NCI-H526 treated with DMSO at 0.1 percent for 48 hours (cell line): ENCODE measurements around the gene VHLL.

ENCODE experiments used
- DNase-seq: peaks from one replicate; lab custom pipeline; 2025; lab: John Stamatoyannopoulos, UW

VHLL gene

DNA sequence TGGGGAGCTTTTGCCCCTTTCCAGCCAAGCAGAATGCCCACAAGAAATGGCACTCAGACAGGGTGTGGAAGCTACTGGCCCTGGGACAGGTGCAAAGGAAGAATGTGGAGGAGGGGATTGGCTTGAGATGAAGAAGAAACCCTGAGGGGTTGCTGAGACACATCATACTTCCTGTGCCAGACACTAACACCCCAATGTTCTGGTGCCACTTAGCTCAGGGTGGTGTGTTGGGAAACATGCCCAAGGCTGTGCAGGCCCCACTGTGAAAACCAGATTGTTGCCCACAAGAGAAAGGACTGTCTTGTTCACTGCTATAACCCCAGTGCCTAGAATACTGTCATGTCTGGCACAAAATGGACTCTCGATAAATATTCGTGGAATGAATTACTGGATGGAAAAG, 41.4 kb downstream of the VHLL start:
- no peak for DNase-seq

DNA sequence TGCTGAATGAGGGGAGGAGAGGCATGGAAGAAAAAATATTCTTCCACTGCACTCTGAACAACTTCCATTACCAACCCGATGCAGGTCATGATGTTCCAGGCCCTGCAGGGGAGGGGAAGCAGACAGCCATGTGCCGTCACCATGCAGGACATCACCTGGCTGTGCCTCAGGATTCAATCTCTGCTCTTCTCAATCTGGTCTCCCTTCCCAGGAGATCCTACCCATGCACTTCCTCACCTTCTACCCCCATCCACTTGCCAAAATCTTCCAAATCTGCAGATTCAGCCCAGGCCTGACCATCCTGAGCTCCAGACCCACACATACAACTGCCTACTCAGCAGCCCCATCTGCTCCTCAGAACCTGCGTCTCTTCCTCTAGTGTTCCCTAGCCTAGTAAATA, 45.5 kb downstream of the VHLL start:
- DNase-seq = no peak

DNA sequence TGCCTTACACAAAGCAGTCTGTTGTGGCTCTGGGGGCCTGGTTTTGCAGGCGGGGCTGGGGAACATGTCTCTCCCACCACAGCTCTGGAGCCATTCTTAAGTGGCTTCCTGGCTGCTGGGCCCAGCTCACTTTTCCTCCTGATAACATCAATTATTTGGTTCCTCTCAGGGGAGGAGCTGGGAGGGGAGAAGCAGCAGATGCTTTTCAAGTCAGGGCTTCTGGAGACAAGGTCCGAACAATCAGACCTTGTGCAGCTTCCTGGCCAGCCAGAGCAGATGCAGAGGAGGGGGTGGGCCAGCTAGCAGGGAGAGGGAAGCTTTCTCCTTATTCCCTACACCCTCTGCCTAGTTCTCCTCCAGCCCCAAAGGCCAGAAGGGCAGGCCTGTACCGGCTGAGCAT, 47.6 kb downstream of the VHLL start:
- no peak for DNase-seq

DNA sequence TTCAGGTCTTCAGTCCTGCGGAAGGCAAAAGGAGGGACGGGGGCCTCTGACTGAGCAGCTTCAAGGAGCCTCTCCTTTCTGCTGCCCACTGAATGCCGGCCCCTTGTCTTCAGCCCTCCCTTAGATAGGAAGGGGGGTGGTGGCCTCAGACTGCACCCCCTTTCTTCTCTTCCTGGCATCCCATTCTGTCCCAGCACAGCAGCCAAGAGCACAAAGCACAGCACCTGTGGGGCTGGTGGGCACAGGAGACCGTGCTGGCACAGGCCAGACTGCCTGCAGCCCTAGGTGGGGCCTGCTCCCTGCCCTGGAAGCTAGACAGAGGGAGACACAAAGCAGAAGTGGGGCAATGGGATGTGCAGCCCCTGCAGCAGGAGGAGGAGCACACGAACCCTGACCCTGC, 49.5 kb downstream of the VHLL start:
- DNase-seq = no peak
